H1 (cell line): ENCODE results near the gene PLPP2. TPM values are rescaled to one million over a fixed set of nuclear protein-coding genes. Genes with fewer than 3 reads are reported as not detected.

Experiments
- CTCF ChIA-PET: fragments of 300-600 bp; sonication (Branson Sonifier 250); formaldehyde crosslinking; loops from one replicate; lab custom pipeline; 2021; ENCODE audit not compliant: partially characterized antibody; lab: Charles Lee
- POLR2A ChIA-PET: fragments of 300-600 bp; sonication (Branson Sonifier 250); formaldehyde crosslinking; loops from one replicate; lab custom pipeline; 2021; ENCODE audit warnings: inconsistent platforms; ENCODE audit not compliant: partially characterized antibody; lab: Charles Lee
- DNase-seq, 2 experiments: peaks; one replicate each; pipeline versions ENCODE4 v3.0.0 to v3.0.0-alpha.2; 2010 to 2022; ENCODE audit warnings: low spot score in 2 of 2, low read depth in 1 of 2, mixed read lengths in 1 of 2
- FAIRE-seq: peaks from 2 replicates; lab custom pipeline; 2011; peaks lifted over from hg19 to GRCh38; lab: Jason Lieb, UNC
- H2AFZ ChIP-seq: 2 replicates; pipeline ENCODE4 v1.8.1; 2012; ENCODE audit warnings: low read length, inconsistent platforms
- H2AK5ac ChIP-seq: 2 replicates; pipeline ENCODE4 v1.6.1; 2013; ENCODE audit warnings: low read depth, low read length
- H2BK120ac ChIP-seq: replicated peaks from 2 replicates; pipeline ENCODE3; 2013; ENCODE audit warnings: low read depth, low read length, inconsistent platforms
- H2BK12ac ChIP-seq: 2 replicates; pipeline ENCODE4 v1.6.1; 2013; ENCODE audit warnings: low read depth, low read length
- H2BK15ac ChIP-seq: 2 replicates; pipeline ENCODE4 v1.6.1; 2013; ENCODE audit warnings: low read length
- H2BK20ac ChIP-seq: 2 replicates; pipeline ENCODE4 v1.6.1; 2013; ENCODE audit warnings: low read length
- H2BK5ac ChIP-seq: 2 replicates; pipeline ENCODE4 v1.6.1; 2013; ENCODE audit warnings: low read depth, low read length
- H3K14ac ChIP-seq: 2 replicates; pipeline ENCODE4 v1.6.1; 2013; ENCODE audit warnings: inconsistent platforms; ENCODE audit not compliant: insufficient read length
- H3K18ac ChIP-seq: 2 replicates; pipeline ENCODE4 v1.6.1; 2013; ENCODE audit warnings: low read length; ENCODE audit errors: extremely low read depth
- H3K23ac ChIP-seq: 2 replicates; pipeline ENCODE4 v1.6.1; 2013; ENCODE audit warnings: inconsistent platforms; ENCODE audit not compliant: insufficient read length
- H3K23me2 ChIP-seq: 2 replicates; pipeline ENCODE4 v1.6.1; 2013; ENCODE audit warnings: low read depth, low read length
- H3K27ac ChIP-seq: 2 replicates; pipeline ENCODE4 v1.6.1; 2011; ENCODE audit warnings: low read depth, low read length, inconsistent platforms
- H3K27me3 ChIP-seq, 4 experiments: replicated peaks in 1 of 4; 1 replicate in 1 of 4; 2 replicates in 3 of 4; pipeline versions ENCODE4 v1.6.1 to v1.8.1; 2011 to 2013; ENCODE audit warnings: low read length in 3 of 4, mild to moderate bottlenecking in 3 of 4, inconsistent platforms in 2 of 4, mixed read lengths in 2 of 4, moderate library complexity in 1 of 4; ENCODE audit not compliant: control insufficient read depth in 3 of 4, insufficient read depth in 3 of 4; ENCODE audit errors: extremely low read depth in 1 of 4
- H3K36me3 ChIP-seq, 4 experiments: 2 replicates each; pipeline versions ENCODE4 v1.6.1 to v1.8.1; 2011 to 2013; ENCODE audit warnings: mild to moderate bottlenecking in 4 of 4, low read length in 3 of 4, moderate library complexity in 2 of 4, control low read depth in 1 of 4, inconsistent platforms in 1 of 4; ENCODE audit not compliant: insufficient read depth in 4 of 4, control insufficient read depth in 2 of 4
- H3K4ac ChIP-seq: replicated peaks from 2 replicates; pipeline ENCODE3; 2013; ENCODE audit warnings: low read length, low read depth, mixed read lengths, inconsistent platforms; ENCODE audit not compliant: insufficient read length
- H3K4me1 ChIP-seq, 4 experiments: replicated peaks in 1 of 4; 1 replicate in 1 of 4; 2 replicates in 3 of 4; pipeline versions ENCODE4 v1.6.1 to v1.8.1; 2011 to 2013; ENCODE audit warnings: low read length in 3 of 4, inconsistent platforms in 2 of 4, mixed read lengths in 1 of 4; ENCODE audit not compliant: insufficient read depth in 4 of 4, control insufficient read depth in 3 of 4
- H3K4me2 ChIP-seq, 2 experiments: 2 replicates each; pipeline versions ENCODE4 v1.6.1 to v1.8.1; 2011 to 2013; ENCODE audit warnings: low read depth in 2 of 2, low read length in 2 of 2, control low read depth in 1 of 2, inconsistent platforms in 1 of 2, mild to moderate bottlenecking in 1 of 2; ENCODE audit not compliant: insufficient read depth in 1 of 2
- H3K4me3 ChIP-seq, 4 experiments: fragments of 200-600, 300-600 bp in 1 of 4; sonication (generic), shearing (Covaris generic), sonication (Bioruptor Twin) in 1 of 4; 2 replicates each; pipeline versions ENCODE4 v1.5.1 to v1.8.1; 2011 to 2016; ENCODE audit warnings: low read length in 4 of 4, low read depth in 3 of 4, control low read depth in 2 of 4, inconsistent platforms in 2 of 4, mild to moderate bottlenecking in 2 of 4, mixed read lengths in 1 of 4, moderate library complexity in 1 of 4; ENCODE audit not compliant: insufficient read depth in 2 of 4; ENCODE audit errors: extremely low read depth in 1 of 4
- H3K56ac ChIP-seq: replicated peaks from 2 replicates; pipeline ENCODE3; 2013; ENCODE audit warnings: low read depth, mild to moderate bottlenecking, mixed read lengths, low read length, inconsistent platforms; ENCODE audit not compliant: insufficient read length
- H3K79me1 ChIP-seq: 2 replicates; pipeline ENCODE4 v1.6.1; 2013; ENCODE audit warnings: low read depth, low read length, control low read depth
- H3K79me2 ChIP-seq, 2 experiments: 2 replicates each; pipeline versions ENCODE4 v1.6.1 to v1.8.1; 2012 to 2013; ENCODE audit warnings: low read length in 2 of 2, mild to moderate bottlenecking in 2 of 2, inconsistent platforms in 1 of 2; ENCODE audit not compliant: insufficient read depth in 2 of 2, control insufficient read depth in 1 of 2
- H3K9ac ChIP-seq, 4 experiments: replicated peaks in 1 of 4; 1 replicate in 1 of 4; 2 replicates in 3 of 4; pipeline versions ENCODE4 v1.6.1 to v1.8.1; 2011 to 2013; ENCODE audit warnings: low read depth in 3 of 4, low read length in 3 of 4, control low read depth in 2 of 4, mild to moderate bottlenecking in 2 of 4, moderate library complexity in 2 of 4, inconsistent platforms in 1 of 4; ENCODE audit errors: extremely low read depth in 1 of 4
- H3K9me3 ChIP-seq, 2 experiments: 2 replicates each; pipeline versions ENCODE4 v1.6.1 to v1.8.1; 2012 to 2013; ENCODE audit warnings: mild to moderate bottlenecking in 2 of 2, moderate library complexity in 2 of 2, control low read depth in 1 of 2, inconsistent platforms in 1 of 2, low read depth in 1 of 2, low read length in 1 of 2, mixed read lengths in 1 of 2; ENCODE audit not compliant: insufficient read depth in 2 of 2
- H4K20me1 ChIP-seq, 2 experiments: replicated peaks in 1 of 2; 2 replicates each; pipeline versions ENCODE3 to v1.8.1; 2011 to 2013; ENCODE audit warnings: inconsistent platforms in 2 of 2, low read length in 2 of 2, mild to moderate bottlenecking in 1 of 2; ENCODE audit not compliant: insufficient read depth in 2 of 2, control insufficient read depth in 1 of 2
- H4K5ac ChIP-seq: 2 replicates; pipeline ENCODE4 v1.6.1; 2013; ENCODE audit warnings: low read length, low read depth, mixed read lengths, inconsistent platforms; ENCODE audit not compliant: insufficient read length
- H4K8ac ChIP-seq: 2 replicates; pipeline ENCODE4 v1.8.0; 2013; ENCODE audit warnings: mild to moderate bottlenecking, moderate library complexity, low read length, inconsistent platforms; ENCODE audit not compliant: insufficient read depth; ENCODE audit errors: extremely low read depth
- H4K91ac ChIP-seq: replicated peaks from 2 replicates; pipeline ENCODE3; 2013; ENCODE audit warnings: low read length, mixed read lengths, inconsistent platforms; ENCODE audit not compliant: insufficient read length
- CEBPB ChIP-seq: IDR thresholded peaks from 2 replicates; pipeline ENCODE4 v1.6.1; 2012; ENCODE audit warnings: low read depth, low read length
- JUND ChIP-seq: IDR thresholded peaks from 2 replicates; pipeline ENCODE4 v1.6.1; 2011; ENCODE audit warnings: mild to moderate bottlenecking, improper control_type of control experiment, low read length
- MAFK ChIP-seq: IDR thresholded peaks from 2 replicates; pipeline ENCODE4 v1.6.1; 2012; ENCODE audit warnings: low read depth, mild to moderate bottlenecking, improper control_type of control experiment, low read length
- PHF8 ChIP-seq: fragments of 200-600 bp; sonication (generic); conservative IDR thresholded peaks from 2 replicates; pipeline ENCODE4 v1.7.1; 2012; ENCODE audit warnings: low read depth, mild to moderate bottlenecking, inconsistent platforms, low read length, moderate library complexity
- SIN3A ChIP-seq, 2 experiments: IDR thresholded peaks in 1 of 2; conservative IDR thresholded peaks in 1 of 2; 2 replicates each; pipeline ENCODE4 v1.6.1; 2011 to 2012; ENCODE audit warnings: low read length in 2 of 2, improper control_type of control experiment in 1 of 2, low read depth in 1 of 2, mild to moderate bottlenecking in 1 of 2
- SRF ChIP-seq: IDR thresholded peaks from 2 replicates; pipeline ENCODE4 v1.6.1; 2011; ENCODE audit warnings: mild to moderate bottlenecking, low read depth, low read length, moderate library complexity
- SUZ12 ChIP-seq: fragments of 200-600 bp; sonication (generic); IDR thresholded peaks from 2 replicates; pipeline ENCODE4 v1.6.1; 2012; ENCODE audit warnings: mild to moderate bottlenecking, inconsistent platforms, low read length, moderate library complexity, mixed read lengths
- TAF1 ChIP-seq: IDR thresholded peaks from 2 replicates; pipeline ENCODE4 v1.6.1; 2011; ENCODE audit warnings: mild to moderate bottlenecking, low read depth, low read length
- WGBS, 2 experiments: shearing (Covaris generic) in 1 of 2; methylation state at CpG; one replicate each; pipeline versions ENCODE4 v1.1.6 to v1.1.7; 2013 to 2015; ENCODE audit warnings: low lambda C conversion rate in 2 of 2, mixed read lengths in 2 of 2, inconsistent platforms in 1 of 2, low coverage in 1 of 2, missing lambda C conversion rate in 1 of 2; ENCODE audit not compliant: insufficient replicate concordance in 2 of 2, insufficient coverage in 1 of 2, insufficient read length in 1 of 2; ENCODE audit errors: extremely low coverage in 1 of 2, missing lambda C conversion rate in 1 of 2; 5-methylcytosine and 5-hydroxymethylcytosine counted together
- polyA plus RNA-seq, 7 experiments: library from polyadenylated mRNA; depleted of rRNA in 3 of 7; stranded (reverse) in 5 of 7; unstranded in 2 of 7; fragments of >200 nt in 5 of 7; fragments of 200-250 nt in 2 of 7; gene quantifications; 1 replicate in 5 of 7; 2 replicates in 1 of 7; 4 replicates in 1 of 7; pipeline versions ENCODE4 v1.2.1 to v1.2.3, GENCODE V29; 2011 to 2013; ENCODE audit warnings: missing spikeins in 2 of 7, mixed read lengths in 2 of 7
- total RNA-seq: library from RNA; stranded (reverse); fragmentation: NEBNext Ultra II Directional; extraction: Animal tissue kit (Norgen Biotek cat#: 25700); gene quantifications from 2 replicates; pipeline ENCODE4 v1.2.1, GENCODE V29; 2021

Gene PLPP2
- total and polyA plus RNA-seq, 2 of the 8 experiments (the other 6 are each of a cell fraction or from before 2014, with no cell fraction given): 101 to 195 TPM

GRCh38 chr19:335072-335471 lies 43.9 kb upstream of the PLPP2 start:
- FAIRE-seq (no peak), DNase-seq (no peak)
- 89% methylated on average over 9 of the region's 9 CpGs; no CpG with 5 or more reads in 1 of the 2 experiments for WGBS, 2 experiments
- H2AFZ ChIP-seq: no peak overlapping the region
- no peak for TF ChIP-seq PHF8
- no peak for TF ChIP-seq SRF
- TF ChIP-seq SUZ12: no peak
- TF ChIP-seq TAF1: no peak
- TF ChIP-seq JUND: no peak
- no peak for TF ChIP-seq CEBPB
- no peak for TF ChIP-seq SIN3A (conservative IDR thresholded peaks at IDR 0.05 in 1 of 2, IDR thresholded peaks at IDR 0.05 in 1 of 2; ENCODE audit: low read depth in 1 of 2, low read length in 2 of 2)
- TF ChIP-seq MAFK: no peak
- TF ChIP-seq, all 59 proteins: peak for 0
- peaks cover 36 to 69% of the 10 kb centered on the region in 2 experiments for H3K79me2 ChIP-seq
- no peak overlapping the region for H3K14ac ChIP-seq
- peaks cover 2 to 22% (median 12%) of the 10 kb centered on the region in 4 experiments; a peak in 5 of 8 replicates for H3K36me3 ChIP-seq
- H3K27ac ChIP-seq: no peak overlapping the region
- no peak overlapping the region for H4K91ac ChIP-seq
- no peak overlapping the region for H3K4me2 ChIP-seq
- H4K5ac ChIP-seq: no peak overlapping the region
- POLR2A ChIA-PET: interaction anchor here (1.0 to 1.5 kb wide), 4 partner anchors 10 to 72 kb away, joined by 3 to 4 read pairs (median 3); no protein-coding TSS in a partner anchor
- H3K4ac ChIP-seq: no peak overlapping the region
- no peak overlapping the region for H3K56ac ChIP-seq
- H3K27me3 ChIP-seq: no peaks in the 10 kb centered on the region
- no peak overlapping the region for H3K4me3 ChIP-seq
- H4K8ac ChIP-seq: no peak overlapping the region
- peaks cover 12% of the 10 kb centered on the region for H3K79me1 ChIP-seq
- H3K18ac ChIP-seq: no peak overlapping the region
- H3K9me3 ChIP-seq: no peaks in the 10 kb centered on the region
- CTCF ChIA-PET: interaction anchor here (1.4 kb wide), 1 partner anchor 21 kb away, joined by 5 read pairs; no protein-coding TSS in a partner anchor
- no peak overlapping the region for H2BK20ac ChIP-seq
- H3K23me2 ChIP-seq: no peaks in the 10 kb centered on the region
- no peak overlapping the region for H3K23ac ChIP-seq
- H3K4me1 ChIP-seq: no peaks in the 10 kb centered on the region; a peak in 1 of 7 replicates
- H2BK120ac ChIP-seq: no peak overlapping the region
- no peak overlapping the region for H2BK5ac ChIP-seq
- no peak overlapping the region for H2BK15ac ChIP-seq
- H2BK12ac ChIP-seq: no peak overlapping the region
- H4K20me1 ChIP-seq: peaks cover 16 to 31% of the 10 kb centered on the region in 2 experiments
- H3K9ac ChIP-seq: no peak overlapping the region
- H2AK5ac ChIP-seq: no peak overlapping the region
